ENCODE results near the gene DDX46. TPM values are rescaled to one million over a fixed set of nuclear protein-coding genes. Genes with fewer than 3 reads are reported as not detected.
A peak's percentile ranks its signal among the peaks of the same experiment; 100 is the strongest.

DDX46 gene
- total RNA-seq, 1 donor from 2014 or later = 32.0 TPM

GRCh38 chr5:134818776-134819175, 60.2 kb downstream of the DDX46 start:
- H3K4me1 Mint-ChIP-seq (ENCODE audit: low read depth) = no peaks in the 10 kb centered on the region
- H3K36me3 Mint-ChIP-seq (ENCODE audit: low read depth) = peaks cover 20% of the 10 kb centered on the region
- no peak for TF ChIP-seq CTCF (IDR thresholded peaks at IDR 0.05)
- no peaks in the 10 kb centered on the region for H3K9me3 Mint-ChIP-seq (ENCODE audit: low read depth)
- no peak for DNase-seq (ENCODE audit: low spot score)
- H3K27me3 Mint-ChIP-seq (ENCODE audit: low read depth) = no peaks in the 10 kb centered on the region
- no peak overlapping the region for H3K4me3 Mint-ChIP-seq (ENCODE audit: unreplicated experiment)
- no peak overlapping the region for H3K27ac Mint-ChIP-seq (ENCODE audit: unreplicated experiment)

- no peaks in the 10 kb centered on the region for H3K9me3 Mint-ChIP-seq (ENCODE audit: low read depth)
- peak; percentile 34 for DNase-seq (ENCODE audit: low spot score)
- H3K4me3 Mint-ChIP-seq (ENCODE audit: unreplicated experiment) = no peak overlapping the region
- peak overlapping the region; percentile 63 for H3K27ac Mint-ChIP-seq (ENCODE audit: unreplicated experiment)
- no peaks in the 10 kb centered on the region for H3K27me3 Mint-ChIP-seq (ENCODE audit: low read depth)
- no peaks in the 10 kb centered on the region for H3K4me1 Mint-ChIP-seq (ENCODE audit: low read depth)
- peaks cover 18% of the 10 kb centered on the region for H3K36me3 Mint-ChIP-seq (ENCODE audit: low read depth)
- TF ChIP-seq CTCF (IDR thresholded peaks at IDR 0.05) = no peak
Measured at GRCh38 chr5:134819407-134819963, 60.9 kb downstream of the DDX46 start.

GRCh38 chr5:134821841-134822240, 63.3 kb downstream of the DDX46 start:
- Mint-ChIP-seq H3K4me1 (ENCODE audit: low read depth) (no peaks in the 10 kb centered on the region), H3K9me3 (ENCODE audit: low read depth) (no peaks in the 10 kb centered on the region), H3K36me3 (ENCODE audit: low read depth) (peaks cover 13% of the 10 kb centered on the region), H3K27ac (ENCODE audit: unreplicated experiment) (no peak overlapping the region), H3K27me3 (ENCODE audit: low read depth) (no peaks in the 10 kb centered on the region), H3K4me3 (ENCODE audit: unreplicated experiment) (no peak overlapping the region)
- TF ChIP-seq CTCF (IDR thresholded peaks at IDR 0.05) = no peak
- peak; percentile 13 for DNase-seq (ENCODE audit: low spot score)

- Mint-ChIP-seq H3K27ac (ENCODE audit: unreplicated experiment) (no peak overlapping the region), H3K27me3 (ENCODE audit: low read depth) (no peaks in the 10 kb centered on the region), H3K36me3 (ENCODE audit: low read depth) (peaks cover 3% of the 10 kb centered on the region), H3K4me3 (ENCODE audit: unreplicated experiment) (no peak overlapping the region), H3K9me3 (ENCODE audit: low read depth) (no peaks in the 10 kb centered on the region), H3K4me1 (ENCODE audit: low read depth) (no peaks in the 10 kb centered on the region)
- no peak for DNase-seq (ENCODE audit: low spot score)
- TF ChIP-seq CTCF (IDR thresholded peaks at IDR 0.05) = no peak
Measured at GRCh38 chr5:134824681-134825080, 66.1 kb downstream of the DDX46 start.

- no peaks in the 10 kb centered on the region for H3K9me3 Mint-ChIP-seq (ENCODE audit: low read depth)
- TF ChIP-seq CTCF (IDR thresholded peaks at IDR 0.05) = no peak
- H3K27ac Mint-ChIP-seq (ENCODE audit: unreplicated experiment) = no peak overlapping the region
- no peak for DNase-seq (ENCODE audit: low spot score)
- no peaks in the 10 kb centered on the region for H3K27me3 Mint-ChIP-seq (ENCODE audit: low read depth)
- no peak overlapping the region for H3K4me3 Mint-ChIP-seq (ENCODE audit: unreplicated experiment)
- no peaks in the 10 kb centered on the region for H3K4me1 Mint-ChIP-seq (ENCODE audit: low read depth)
- peaks cover 2% of the 10 kb centered on the region for H3K36me3 Mint-ChIP-seq (ENCODE audit: low read depth)
Measured at GRCh38 chr5:134825212-134825611, 66.6 kb downstream of the DDX46 start.
